Stimulated activated CD4-positive, alpha-beta T cell treated with anti-CD3 and anti-CD28 coated beads, TNF-alpha, amount 100 ng/mL, for 48 hours (primary cell): Measurements from ENCODE around the gene PLD3.

Experiments used
- DNase-seq, 3 donors: peaks; one replicate each; pipeline ENCODE4 v3.0.0-alpha.2; 2020; ENCODE audit warnings: low read depth in 3 of 3

PLD3 gene, protein sequence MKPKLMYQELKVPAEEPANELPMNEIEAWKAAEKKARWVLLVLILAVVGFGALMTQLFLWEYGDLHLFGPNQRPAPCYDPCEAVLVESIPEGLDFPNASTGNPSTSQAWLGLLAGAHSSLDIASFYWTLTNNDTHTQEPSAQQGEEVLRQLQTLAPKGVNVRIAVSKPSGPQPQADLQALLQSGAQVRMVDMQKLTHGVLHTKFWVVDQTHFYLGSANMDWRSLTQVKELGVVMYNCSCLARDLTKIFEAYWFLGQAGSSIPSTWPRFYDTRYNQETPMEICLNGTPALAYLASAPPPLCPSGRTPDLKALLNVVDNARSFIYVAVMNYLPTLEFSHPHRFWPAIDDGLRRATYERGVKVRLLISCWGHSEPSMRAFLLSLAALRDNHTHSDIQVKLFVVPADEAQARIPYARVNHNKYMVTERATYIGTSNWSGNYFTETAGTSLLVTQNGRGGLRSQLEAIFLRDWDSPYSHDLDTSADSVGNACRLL

DNA sequence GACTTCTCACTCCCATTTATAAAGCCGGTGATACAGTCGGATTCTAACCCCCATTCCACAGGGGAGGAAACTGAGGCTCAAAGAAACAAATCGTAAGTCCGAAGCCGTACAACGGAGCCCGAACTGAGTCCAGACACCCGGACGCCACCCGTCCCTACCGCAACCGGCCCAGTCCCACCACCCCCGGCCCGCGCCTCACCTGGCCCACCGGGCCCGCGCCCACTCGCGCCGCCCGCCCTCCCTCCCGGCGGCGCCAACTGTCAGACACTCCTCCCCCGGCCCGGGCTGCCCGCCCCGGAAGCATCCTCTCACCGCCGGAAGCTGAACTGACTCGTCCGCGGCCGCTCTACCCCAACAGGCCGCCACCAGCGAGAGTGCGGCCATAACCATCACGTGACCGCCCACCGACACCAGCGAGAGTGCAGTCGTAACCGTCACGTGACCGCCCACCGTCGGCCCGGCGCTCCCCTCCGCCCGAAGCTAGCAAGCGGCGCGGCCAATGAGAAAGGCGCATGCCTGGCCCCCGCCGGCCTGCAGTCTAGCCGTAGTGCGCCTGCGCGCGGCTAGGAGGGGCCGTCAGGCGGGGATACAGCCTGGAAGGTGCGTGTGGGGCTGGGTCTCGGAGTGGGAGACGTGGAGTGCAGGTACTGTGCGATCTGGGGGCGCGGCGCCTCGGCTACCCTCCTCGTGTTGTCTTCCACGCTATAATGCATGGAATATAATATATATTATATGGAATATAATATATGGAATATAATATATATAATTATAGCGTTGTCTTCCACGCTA is at the start of gene PLD3, which contains the start of gene C19orf47:
TSS of gene PLD3 (plus strand) at position 571 of the 789 bp plus-strand sequence. CDS start 17,789 bp downstream, outside the sequence.
TSS of gene C19orf47 (minus strand) at position 273 of the 789 bp plus-strand sequence. CDS start 6,540 bp downstream, outside the sequence.
- DNase-seq = peak; percentile 98 to 99 (median 99)

DNA sequence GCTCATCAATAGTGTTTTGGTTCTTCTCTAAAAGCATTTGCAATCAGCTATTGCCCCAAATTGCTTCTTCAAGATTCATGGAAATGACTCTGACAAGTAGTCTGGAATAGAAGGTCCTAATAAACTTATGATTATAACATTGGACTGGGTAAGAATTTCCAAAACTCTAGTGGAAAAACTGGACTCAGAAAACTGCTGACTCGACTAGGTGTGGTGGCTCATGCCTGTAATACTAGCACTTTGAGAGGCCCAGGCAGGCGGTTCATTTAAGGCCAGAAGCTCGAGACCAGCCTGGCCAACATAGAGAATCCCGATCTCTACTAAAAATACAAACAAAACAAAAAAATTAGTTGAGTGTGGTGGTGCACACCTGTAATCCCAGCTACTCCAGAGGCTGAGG is 47.8 kb upstream of the PLD3 start:
- no peak for DNase-seq

DNA sequence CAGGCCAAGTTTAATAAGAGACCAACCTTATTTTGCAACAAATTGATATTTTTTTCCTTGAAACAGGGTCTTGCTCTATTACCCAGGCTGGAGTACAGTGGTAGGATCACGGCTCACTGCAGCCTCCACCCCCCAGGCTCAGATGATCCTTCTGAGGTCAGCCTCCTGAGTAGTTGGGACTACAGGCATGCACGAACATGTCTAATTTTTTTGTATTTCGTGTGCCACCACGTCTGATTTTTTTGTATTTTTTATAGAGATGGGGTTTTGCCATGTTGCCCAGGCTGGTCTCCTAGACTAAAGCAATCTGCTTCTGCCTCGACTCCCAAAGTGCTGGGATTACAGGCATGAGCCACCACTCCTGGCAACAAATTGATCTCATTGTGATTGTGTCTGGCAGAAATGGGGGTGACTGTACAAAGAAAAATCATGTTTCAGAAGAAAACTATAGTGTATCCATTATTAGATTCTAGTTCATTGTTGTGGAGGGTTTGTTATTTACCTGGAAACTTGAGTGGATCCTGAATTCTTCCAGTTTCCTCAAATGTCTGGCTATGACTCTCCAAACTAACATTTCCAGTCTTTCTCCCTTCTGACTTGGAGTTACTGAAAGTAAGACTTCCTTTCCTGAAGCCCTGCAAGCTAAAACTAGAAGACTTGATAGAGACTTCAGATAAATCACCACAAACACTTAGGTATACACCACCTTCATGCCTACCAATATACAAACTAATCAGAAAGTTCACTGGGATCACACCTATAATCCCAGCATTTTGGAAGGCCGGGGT is 46.1 kb upstream of the PLD3 start:
- no peak for DNase-seq

DNA sequence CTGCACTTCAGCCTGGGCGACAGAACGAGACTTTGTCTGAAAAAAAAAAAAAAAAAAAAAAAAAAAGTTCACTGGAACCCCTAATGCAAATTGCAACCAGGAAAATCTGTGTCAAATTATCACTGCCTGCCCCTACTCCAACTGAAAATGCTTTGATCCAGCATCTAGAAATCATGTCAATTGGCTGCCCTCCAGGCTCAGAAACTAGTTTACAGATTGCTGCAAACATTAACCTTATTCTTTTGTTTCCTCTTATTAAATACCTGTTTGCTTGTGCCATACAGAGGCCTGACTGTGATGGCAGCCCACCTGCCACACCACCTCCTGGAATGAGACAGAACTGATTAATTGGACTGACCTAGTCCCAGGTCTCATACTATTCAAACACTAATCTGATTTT is 44.7 kb upstream of the PLD3 start:
- DNase-seq = no peak

- no peak for DNase-seq
These were observed 44.2 kb upstream of the PLD3 start for GRCh38 chr19:40304306-40304705.

DNA sequence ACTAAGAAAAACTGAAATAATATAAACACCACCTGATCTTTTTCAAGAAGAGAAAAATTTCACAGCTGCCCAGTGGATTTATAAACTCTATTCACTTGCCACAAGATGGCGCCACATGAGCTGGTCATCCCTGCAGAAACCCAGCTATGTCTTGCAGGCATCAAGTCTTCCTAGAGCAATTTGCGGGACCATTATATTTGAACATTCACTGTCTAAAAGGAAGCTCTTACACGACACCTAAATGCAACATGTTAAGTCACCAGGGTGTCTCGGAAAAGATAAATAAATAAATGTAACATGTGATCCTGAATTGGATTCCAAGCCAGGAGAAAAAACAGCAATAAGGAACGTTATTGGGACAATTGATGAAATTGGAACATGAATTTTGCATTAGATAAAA is 43.1 kb upstream of the PLD3 start:
- DNase-seq = peak; percentile 58 to 73 (median 59)

- DNase-seq = no peak
These were observed 38.8 kb upstream of the PLD3 start for GRCh38 chr19:40309666-40310065.

- no peak for DNase-seq
These were observed 36.0 kb upstream of the PLD3 start for GRCh38 chr19:40312533-40312932.

DNA sequence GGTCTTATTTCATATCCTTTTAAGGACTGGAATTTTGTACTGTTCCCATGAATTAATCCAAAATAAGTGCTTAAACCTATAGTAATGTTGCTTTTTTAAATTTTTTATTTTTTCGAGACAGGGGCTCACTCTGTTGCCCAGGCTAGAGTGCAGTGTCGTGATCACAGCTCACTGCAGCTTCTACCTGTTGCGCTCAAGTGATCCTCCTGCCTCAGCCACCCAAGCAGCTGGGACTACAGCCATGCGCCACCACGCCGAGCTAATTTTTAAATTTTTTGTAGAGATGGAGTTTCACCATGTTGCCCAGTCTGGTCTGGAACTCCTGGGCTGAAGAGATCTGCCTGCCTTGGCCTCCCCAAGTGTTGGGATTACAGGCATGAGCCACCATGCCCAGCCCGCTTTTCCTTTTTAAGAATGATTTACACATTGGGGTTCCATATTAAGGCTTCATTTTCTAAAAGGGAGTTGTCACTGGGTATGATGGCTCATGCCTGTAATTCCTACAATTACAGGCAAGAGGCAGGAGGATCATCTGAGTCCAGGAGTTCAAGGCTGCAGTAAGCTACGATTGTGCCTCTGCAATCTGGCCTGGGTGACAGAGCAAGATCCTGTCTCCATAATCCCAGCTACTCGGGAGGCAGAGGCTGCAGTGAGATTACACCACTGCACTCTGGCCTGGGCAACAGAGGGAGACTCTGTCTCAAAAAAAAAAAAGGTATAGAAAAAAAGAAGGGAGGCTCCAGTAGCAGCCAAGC is 35.1 kb upstream of the PLD3 start:
- no peak for DNase-seq

- no peak for DNase-seq
These were observed 33.8 kb upstream of the PLD3 start for GRCh38 chr19:40314656-40315055.

DNA sequence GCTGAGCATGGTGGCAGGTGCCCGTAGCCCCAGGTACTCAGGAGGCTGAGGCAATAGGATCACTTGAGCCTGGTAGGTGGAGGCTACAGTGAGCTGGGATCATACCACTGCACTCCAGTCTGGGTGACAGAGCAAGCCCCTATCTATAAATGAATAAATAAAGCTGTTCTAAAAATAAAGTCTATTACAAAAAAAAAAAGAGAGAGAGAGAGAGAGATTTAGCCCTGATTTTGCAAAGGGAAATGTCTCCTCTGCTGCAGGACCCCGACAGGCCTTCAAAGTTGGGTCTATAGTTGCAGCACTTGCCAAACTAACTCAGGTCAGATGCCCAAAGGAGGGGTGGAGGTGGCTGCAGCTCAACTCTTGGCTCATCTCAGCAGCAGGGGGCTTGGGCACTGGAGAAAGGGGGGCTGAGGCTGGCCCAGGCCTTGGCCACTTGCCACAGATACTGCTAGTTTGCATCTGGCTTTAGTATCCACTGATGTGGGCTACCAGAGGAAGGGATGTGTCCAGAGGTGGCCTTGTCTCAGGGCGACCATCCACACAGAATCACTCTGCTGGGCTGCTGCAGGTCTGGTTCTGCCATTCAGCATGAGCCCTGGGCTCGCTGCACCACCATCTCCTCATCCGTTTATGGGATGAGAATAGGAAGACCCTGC is 32.6 kb upstream of the PLD3 start:
- DNase-seq = no peak

GRCh38 chr19:40317338-40317737 is 31.2 kb upstream of the PLD3 start:
- no peak for DNase-seq

DNA sequence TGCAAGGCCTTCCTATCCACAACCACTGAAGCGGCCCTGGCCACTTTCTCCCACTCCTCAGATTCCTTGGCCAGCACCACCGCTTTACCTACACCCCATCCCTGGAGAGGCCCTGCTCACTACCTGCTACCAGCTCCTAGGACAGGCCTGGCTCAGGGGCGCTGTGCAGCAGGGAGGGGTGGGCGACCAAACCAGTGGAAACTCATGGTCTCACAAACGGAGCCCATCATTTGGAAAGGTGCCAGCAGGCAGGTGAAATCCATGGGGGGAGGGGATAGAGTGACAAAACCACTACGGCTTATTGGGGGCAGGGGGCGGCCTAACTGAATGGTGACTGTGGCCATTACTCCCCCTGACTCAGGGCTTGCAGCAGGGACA is 27.9 kb upstream of the PLD3 start:
- no peak for DNase-seq

DNA sequence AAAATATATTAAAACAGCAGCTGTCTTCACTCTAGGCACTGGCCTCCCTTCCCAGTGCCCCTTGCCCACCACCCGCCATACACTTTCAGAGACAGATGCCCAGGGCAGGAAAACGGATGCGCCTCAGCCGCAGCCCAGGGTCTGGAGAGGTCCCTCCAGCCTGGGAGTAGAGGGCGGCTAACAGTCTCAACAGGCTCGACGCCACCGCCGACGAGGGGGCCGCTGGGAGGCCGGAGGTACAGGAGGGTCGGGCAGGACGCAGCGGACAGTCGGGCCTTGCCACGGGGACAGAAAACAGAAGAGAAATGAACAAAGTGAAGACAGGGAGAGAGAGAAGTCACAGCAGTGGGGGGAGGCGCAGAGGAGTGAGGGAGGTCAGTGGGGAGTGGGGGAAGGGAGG is 27.4 kb upstream of the PLD3 start:
- no peak for DNase-seq

DNA sequence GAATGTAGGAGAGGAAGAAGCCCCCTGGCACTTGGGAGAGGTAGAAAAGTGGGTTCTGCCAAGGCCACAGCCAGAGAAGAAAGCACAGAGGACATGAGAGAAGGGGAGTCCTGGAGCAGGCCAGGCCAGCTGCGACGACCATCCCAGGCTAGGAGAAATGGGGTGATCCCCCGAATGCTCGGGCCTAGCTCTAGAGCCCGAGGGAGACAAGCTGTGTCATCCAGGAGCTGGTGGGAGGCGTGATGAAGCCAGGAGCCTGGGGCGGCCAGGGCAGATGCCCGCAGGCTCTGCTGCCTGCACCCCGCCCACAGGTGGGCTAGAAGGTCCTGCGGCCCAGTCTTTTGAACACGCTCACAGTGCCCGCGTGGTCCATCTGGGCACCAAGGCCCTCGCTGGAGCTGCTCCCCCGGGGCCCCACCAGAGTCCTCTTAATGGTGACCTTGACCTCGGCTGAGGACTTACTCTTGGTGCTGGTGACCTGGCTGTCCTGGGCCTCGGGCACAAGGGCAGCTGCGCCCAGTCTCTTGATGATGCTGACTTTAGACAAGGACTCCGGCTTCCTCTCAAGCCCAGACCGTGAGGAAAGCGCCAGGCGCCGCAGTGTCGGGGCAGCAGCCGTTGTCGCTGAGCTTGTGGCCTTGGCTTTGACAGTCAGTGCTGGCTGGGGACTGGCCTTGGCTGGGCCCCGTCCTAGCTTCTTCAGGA is 26.8 kb upstream of the PLD3 start:
- no peak for DNase-seq

DNA sequence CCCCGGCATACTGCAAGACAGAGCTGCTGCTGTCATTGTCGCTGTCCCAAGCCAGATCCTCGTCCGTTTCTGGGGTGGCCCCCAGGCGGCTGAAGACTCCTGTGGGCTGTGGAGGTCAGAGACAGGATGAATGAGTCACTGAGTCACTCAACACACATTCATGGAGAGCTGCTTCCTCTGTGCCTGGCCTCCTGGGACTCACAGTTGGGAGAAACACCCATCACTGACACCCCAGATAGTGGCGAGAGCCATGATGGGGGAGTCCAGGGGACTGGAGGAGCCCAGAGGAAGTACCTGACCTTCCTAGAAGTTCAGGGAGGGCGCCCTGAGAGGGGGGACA is 26.3 kb upstream of the PLD3 start:
- DNase-seq = no peak

DNA sequence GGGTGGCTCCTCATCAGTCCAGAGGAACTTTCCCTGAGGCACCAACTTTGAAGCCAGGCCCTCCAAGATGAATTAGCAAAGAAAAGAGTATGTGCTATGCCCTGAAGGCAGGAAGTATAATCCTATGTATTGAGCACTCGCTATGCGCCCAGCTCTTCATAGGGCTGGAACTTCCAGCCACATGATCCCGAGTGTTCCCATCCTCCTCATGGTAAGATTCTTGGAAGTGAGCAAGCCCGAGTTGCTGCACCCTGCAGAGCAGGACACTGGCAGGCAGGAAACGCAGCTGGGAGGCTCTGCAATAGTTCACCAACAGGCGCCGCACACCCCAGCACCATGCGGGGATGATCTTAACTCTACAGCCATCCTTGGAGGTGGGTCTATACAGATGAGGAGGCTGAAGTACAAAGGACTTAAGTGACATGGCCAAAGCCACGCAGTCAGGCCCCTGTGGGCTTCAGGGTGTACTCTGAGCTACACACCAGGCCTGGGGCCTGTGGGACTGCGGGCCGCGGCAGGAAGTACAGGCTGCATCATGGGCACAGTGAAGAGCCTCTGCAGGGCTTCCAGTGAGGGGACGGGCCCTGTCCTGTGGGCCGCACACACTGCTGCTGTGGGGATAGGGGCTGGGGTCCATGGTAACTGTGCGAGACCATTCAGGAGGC is 25.4 kb upstream of the PLD3 start:
- DNase-seq = no peak

DNA sequence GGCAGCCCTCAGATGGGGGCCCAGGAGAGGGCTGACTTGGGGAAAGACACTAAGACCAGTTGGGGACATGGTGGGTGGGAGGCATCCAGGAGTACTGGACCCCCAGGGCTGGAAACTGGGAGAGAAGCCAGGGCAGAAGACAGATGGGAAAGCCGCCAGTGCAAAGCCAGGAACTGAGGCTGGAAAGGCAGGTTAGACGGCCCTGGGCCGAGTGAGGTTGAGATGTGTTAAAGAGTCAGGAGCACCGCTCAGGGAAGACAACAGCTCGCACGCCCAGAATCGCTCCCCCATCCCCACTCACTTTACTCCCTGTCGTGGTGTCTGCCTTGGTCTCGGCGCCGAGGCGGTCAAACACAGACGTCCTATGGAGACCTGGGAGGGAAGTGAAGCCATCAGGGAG is 24.8 kb upstream of the PLD3 start:
- DNase-seq = no peak

DNA sequence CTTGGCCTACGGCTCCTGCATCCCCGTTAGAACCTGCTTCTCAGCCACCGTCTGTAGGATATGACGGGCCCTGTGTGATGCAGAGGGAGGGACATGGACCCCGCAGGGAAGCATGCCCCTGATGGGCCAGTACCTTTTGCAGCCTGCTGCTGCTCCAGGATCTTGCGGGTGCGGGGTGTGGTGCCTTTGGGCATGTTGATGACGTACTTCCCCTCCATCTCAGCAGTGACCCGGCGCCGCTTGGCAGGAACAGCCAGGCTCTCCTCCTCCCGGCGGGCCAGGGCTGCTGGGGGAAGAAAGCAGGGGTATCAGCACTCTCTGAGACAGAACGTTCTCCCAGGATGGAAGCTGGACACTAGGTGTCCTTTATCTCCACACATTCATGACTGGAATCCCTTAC is 22.3 kb upstream of the PLD3 start:
- no peak for DNase-seq

GRCh38 chr19:40331052-40331451 is 17.4 kb upstream of the PLD3 start:
- no peak for DNase-seq
